ENCODE results near the gene CAPN8. TPM values are rescaled to one million over a fixed set of nuclear protein-coding genes. Genes with fewer than 3 reads are reported as not detected.
A peak's percentile ranks its signal among the peaks of the same experiment; 100 is the strongest.

CAPN8 gene
- not detected for polyA plus RNA-seq (2013, experiment 1 of 2)
- polyA plus RNA-seq (2013, experiment 2 of 2): 0.08 TPM

DNA sequence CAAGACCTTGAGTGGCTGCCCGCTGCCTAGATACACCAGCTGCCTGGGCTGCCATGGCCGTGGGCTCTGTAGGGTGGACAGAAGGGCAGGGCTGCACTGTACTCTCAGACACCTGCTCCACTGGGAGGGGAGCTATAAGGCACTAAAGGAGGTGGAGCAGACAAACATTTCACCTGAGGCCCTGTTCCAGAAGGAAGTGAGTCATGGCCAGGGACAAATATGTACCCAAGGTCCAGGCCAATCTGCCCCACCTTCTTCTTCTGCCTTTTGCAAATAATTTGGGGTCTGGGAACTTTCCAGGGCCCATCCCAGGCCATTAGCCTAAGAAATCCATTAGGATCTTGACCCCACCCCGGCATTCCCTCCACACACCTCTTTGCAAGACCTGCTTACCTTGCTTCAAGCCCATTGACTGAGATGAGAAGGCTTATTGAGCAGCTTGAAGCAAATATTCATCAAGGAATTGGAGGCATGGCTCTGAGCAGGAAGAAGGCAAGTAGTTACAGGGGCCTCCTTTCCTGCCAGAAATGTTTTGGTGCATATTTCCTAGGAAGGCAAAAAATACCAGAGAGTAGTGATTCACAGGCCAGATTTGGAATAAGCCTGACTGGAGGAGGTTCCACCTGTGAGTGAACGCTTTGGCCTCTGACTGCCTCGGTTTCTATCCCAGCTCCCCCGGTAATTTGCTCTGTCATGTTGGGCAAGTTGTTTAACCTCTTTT, at the start of gene CAPN8:
TSS of gene CAPN8 (minus strand) at position 110 of the 721 bp plus-strand sequence. CDS start at position 55, 55 bp downstream.
- Histone ChIP-seq H3K14ac (ENCODE audit: low read length in 2 of 2) (no peak within 1 kb of the TSS), H3K79me1 (replicated peaks; ENCODE audit: low read length, poor library complexity, severe bottlenecking) (no peaks in the 10 kb centered on the region), H3K4me1 (ENCODE audit: control insufficient read depth, insufficient read depth, low read depth, low read length) (no peaks in the 10 kb centered on the region), H4K8ac (ENCODE audit: low read length) (no peak within 1 kb of the TSS), H3K9ac (ENCODE audit: low read length) (no peak within 1 kb of the TSS), H4K91ac (ENCODE audit: low read length) (no peak within 1 kb of the TSS), H3K4ac (ENCODE audit: low read depth in 1 of 2, low read length in 2 of 2) (no peak within 1 kb of the TSS), H3K4me2 (ENCODE audit: low read length, poor library complexity, severe bottlenecking) (no peak within 1 kb of the TSS), H3K27me3 (ENCODE audit: control insufficient read depth in 1 of 2, insufficient read depth in 1 of 2, low read length in 2 of 2) (peaks cover 20 to 43% of the 10 kb centered on the region in 2 experiments), H3K23ac (ENCODE audit: low read length in 2 of 2) (no peak within 1 kb of the TSS), H2BK15ac (ENCODE audit: low read depth, poor library complexity, severe bottlenecking) (no peak within 1 kb of the TSS), H3K36me3 (ENCODE audit: control insufficient read depth in 1 of 2, insufficient read depth in 2 of 2, low read depth in 1 of 2, low read length in 2 of 2) (no peaks in the 10 kb centered on the region), H3K18ac (ENCODE audit: low read depth in 1 of 2, low read length in 2 of 2) (no peak within 1 kb of the TSS), H3K9me3 (ENCODE audit: control insufficient read depth, low read length) (no peaks in the 10 kb centered on the region), H3K27ac (ENCODE audit: low read length, poor library complexity, severe bottlenecking) (no peak within 1 kb of the TSS), H2BK5ac (ENCODE audit: low read depth, low read length, poor library complexity, severe bottlenecking) (no peak within 1 kb of the TSS), H2BK12ac (ENCODE audit: low read length in 2 of 2) (no peak within 1 kb of the TSS), H3K4me3 (ENCODE audit: insufficient read depth in 1 of 2, low read depth in 1 of 2, low read length in 2 of 2) (no peak within 1 kb of the TSS), H2AK5ac (ENCODE audit: low read length, severe bottlenecking) (no peak within 1 kb of the TSS), H2AFZ (ENCODE audit: low read depth, low read length) (no peak within 1 kb of the TSS), H2BK120ac (ENCODE audit: low read depth, low read length) (no peak within 1 kb of the TSS)
- 74% methylated on average over 5 of the region's 6 CpGs for WGBS
- no peak for DNase-seq

DNA sequence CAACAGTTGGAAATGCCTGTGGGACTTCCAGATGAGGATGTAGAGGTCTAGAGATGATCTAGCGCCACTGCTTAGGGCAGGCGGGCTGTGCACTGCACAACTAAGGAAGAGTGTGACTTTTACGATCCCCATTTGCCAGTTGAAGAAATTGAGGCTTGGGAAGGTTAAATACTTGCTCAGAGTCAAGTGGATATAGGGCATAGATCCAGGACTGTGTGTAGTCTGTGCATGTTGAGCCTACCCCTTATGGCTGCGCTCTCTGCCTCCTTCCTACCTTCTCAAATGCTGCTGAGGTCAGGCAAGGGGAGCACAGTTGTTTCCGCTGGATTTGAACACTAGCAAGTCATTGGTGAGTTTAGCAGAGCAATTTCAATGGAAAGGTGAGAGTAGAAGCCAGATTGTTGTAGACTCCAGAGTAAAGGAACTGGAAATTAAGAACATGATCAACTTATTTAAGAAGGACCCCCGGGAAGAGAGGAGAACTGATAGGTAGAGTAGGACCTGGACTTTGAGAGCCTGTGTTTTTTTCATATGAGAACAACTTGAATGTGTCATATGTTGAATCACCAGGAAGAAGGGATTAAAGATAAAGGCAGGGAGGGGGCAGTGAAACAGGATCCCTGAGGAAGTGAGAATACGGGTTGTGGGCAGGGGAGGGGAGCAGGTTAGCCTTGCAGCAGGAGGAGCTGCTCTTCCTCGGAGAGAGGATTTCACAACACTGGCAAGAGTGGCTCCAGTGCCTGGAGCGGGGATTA, 49.5 kb upstream of the CAPN8 start:
- Histone ChIP-seq H3K27me3 (ENCODE audit: control insufficient read depth in 1 of 2, insufficient read depth in 1 of 2, low read length in 2 of 2) (no peaks in the 10 kb centered on the region), H2AFZ (ENCODE audit: low read depth, low read length) (no peak overlapping the region), H3K36me3 (ENCODE audit: control insufficient read depth in 1 of 2, insufficient read depth in 2 of 2, low read depth in 1 of 2, low read length in 2 of 2) (peaks cover 19 to 57% of the 10 kb centered on the region in 2 experiments)

GRCh38 chr1:223714421-223714724, 48.9 kb upstream of the CAPN8 start:
- no peak overlapping the region for H3K23ac ChIP-seq (ENCODE audit: low read length in 2 of 2)
- no peak overlapping the region for H2AFZ ChIP-seq (ENCODE audit: low read depth, low read length)
- H4K8ac ChIP-seq (ENCODE audit: low read length): no peak overlapping the region
- no peak for DNase-seq
- H2BK5ac ChIP-seq (ENCODE audit: low read depth, low read length, poor library complexity, severe bottlenecking): no peak overlapping the region
- H3K4me3 ChIP-seq (ENCODE audit: insufficient read depth in 1 of 2, low read depth in 1 of 2, low read length in 2 of 2): peak overlapping the region in 1 of 2 experiments; percentile 97
- H3K36me3 ChIP-seq (ENCODE audit: control insufficient read depth in 1 of 2, insufficient read depth in 2 of 2, low read depth in 1 of 2, low read length in 2 of 2): peaks cover 16 to 50% of the 10 kb centered on the region in 2 experiments
- H3K9me3 ChIP-seq (ENCODE audit: control insufficient read depth, low read length): no peaks in the 10 kb centered on the region
- peaks cover 32% of the 10 kb centered on the region for H3K4me1 ChIP-seq (ENCODE audit: control insufficient read depth, insufficient read depth, low read depth, low read length)
- no peak overlapping the region for H2BK120ac ChIP-seq (ENCODE audit: low read depth, low read length)
- no peak overlapping the region for H2BK15ac ChIP-seq (ENCODE audit: low read depth, poor library complexity, severe bottlenecking)
- H2AK5ac ChIP-seq (ENCODE audit: low read length, severe bottlenecking): no peak overlapping the region
- no peak overlapping the region for H3K14ac ChIP-seq (ENCODE audit: low read length in 2 of 2)
- H3K4me2 ChIP-seq (ENCODE audit: low read length, poor library complexity, severe bottlenecking): peak overlapping the region; percentile 17
- no peak overlapping the region for H3K4ac ChIP-seq (ENCODE audit: low read depth in 1 of 2, low read length in 2 of 2)
- H3K27ac ChIP-seq (ENCODE audit: low read length, poor library complexity, severe bottlenecking): peak overlapping the region; percentile 91
- WGBS: 86% methylated on average over 1 of the region's 2 CpGs
- peaks cover 4% of the 10 kb centered on the region for H3K79me1 ChIP-seq (replicated peaks; ENCODE audit: low read length, poor library complexity, severe bottlenecking)
- no peak overlapping the region for H2BK12ac ChIP-seq (ENCODE audit: low read length in 2 of 2)
- H3K9ac ChIP-seq (ENCODE audit: low read length): peak overlapping the region; percentile 99
- no peak overlapping the region for H3K18ac ChIP-seq (ENCODE audit: low read depth in 1 of 2, low read length in 2 of 2)
- H3K27me3 ChIP-seq (ENCODE audit: control insufficient read depth in 1 of 2, insufficient read depth in 1 of 2, low read length in 2 of 2): no peaks in the 10 kb centered on the region
- no peak overlapping the region for H4K91ac ChIP-seq (ENCODE audit: low read length)

More for the DNA sequence above, 49.5 kb upstream of the CAPN8 start:
- Histone ChIP-seq H3K23ac (ENCODE audit: low read length in 2 of 2) (no peak overlapping the region), H2BK120ac (ENCODE audit: low read depth, low read length) (peak overlapping the region; percentile 7), H2BK5ac (ENCODE audit: low read depth, low read length, poor library complexity, severe bottlenecking) (peak overlapping the region; percentile 33), H2AK5ac (ENCODE audit: low read length, severe bottlenecking) (peak overlapping the region; percentile 33), H3K79me1 (replicated peaks; ENCODE audit: low read length, poor library complexity, severe bottlenecking) (peaks cover 3% of the 10 kb centered on the region), H3K9ac (ENCODE audit: low read length) (peak overlapping the region; percentile 99), H3K4ac (ENCODE audit: low read depth in 1 of 2, low read length in 2 of 2) (peak overlapping the region in 1 of 2 experiments; percentile 67), H2BK15ac (ENCODE audit: low read depth, poor library complexity, severe bottlenecking) (peak overlapping the region; percentile 44), H3K27ac (ENCODE audit: low read length, poor library complexity, severe bottlenecking) (peak overlapping the region; percentile 85), H3K4me2 (ENCODE audit: low read length, poor library complexity, severe bottlenecking) (peak overlapping the region; percentile 51), H3K9me3 (ENCODE audit: control insufficient read depth, low read length) (no peaks in the 10 kb centered on the region), H3K4me3 (ENCODE audit: insufficient read depth in 1 of 2, low read depth in 1 of 2, low read length in 2 of 2) (peak overlapping the region in 1 of 2 experiments; percentile 97), H4K91ac (ENCODE audit: low read length) (peak overlapping the region; percentile 55), H3K4me1 (ENCODE audit: control insufficient read depth, insufficient read depth, low read depth, low read length) (peaks cover 32% of the 10 kb centered on the region), H3K18ac (ENCODE audit: low read depth in 1 of 2, low read length in 2 of 2) (peak overlapping the region; percentile 11 to 92), H3K14ac (ENCODE audit: low read length in 2 of 2) (peak overlapping the region in 1 of 2 experiments; percentile 89), H4K8ac (ENCODE audit: low read length) (peak overlapping the region; percentile 35), H2BK12ac (ENCODE audit: low read length in 2 of 2) (peak overlapping the region in 1 of 2 experiments; percentile 97)
- WGBS: 21% methylated on average over 9 of the region's 9 CpGs
- peak; percentile 92 for DNase-seq

Measured in mesenchymal stem cell (in vitro differentiated cells and primary cell).